ENCODE data around the gene ATP4A. TPM values are rescaled to one million over a fixed set of nuclear protein-coding genes. Genes with fewer than 3 reads are reported as not detected.

The ATP4A gene
- total and polyA plus RNA-seq, 8 donors = 9.8 to 890 (median 301) TPM

DNA sequence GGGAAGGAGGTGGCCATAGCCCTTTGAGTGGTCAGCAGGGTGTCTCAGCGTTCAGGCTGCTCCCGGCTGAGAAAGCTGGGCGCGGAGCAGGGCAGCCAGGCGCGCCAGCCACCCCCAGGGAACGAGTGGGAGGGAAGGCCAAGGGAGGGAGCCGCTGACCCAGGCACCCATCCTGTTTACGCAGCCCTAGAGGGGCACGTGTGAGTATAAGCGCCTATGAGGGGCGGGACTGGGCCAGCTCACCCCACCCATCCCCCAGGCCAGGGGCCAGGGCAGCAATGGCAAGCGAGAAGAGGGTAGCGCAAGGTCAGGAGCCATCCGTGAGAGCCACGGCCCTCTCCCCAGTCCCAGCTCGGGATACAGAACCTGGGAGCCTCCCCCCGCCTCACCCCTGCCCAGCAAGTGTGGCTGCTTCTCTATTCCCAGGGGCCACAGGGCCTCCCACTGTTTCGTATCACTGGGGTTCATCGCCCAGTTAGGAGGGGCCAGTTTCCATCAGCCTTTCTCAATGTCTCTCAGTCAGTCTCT, 49.1 kb downstream of the ATP4A start:
- WGBS, 5 donors = 23 to 36% (median 27%) methylated on average over 10 to 20 of the region's 20 CpGs
- no peak overlapping the region for H3K27ac ChIP-seq
- H3K27me3 ChIP-seq = peaks cover 0 to 55% (median 5%) of the 10 kb centered on the region in 3 donors
- H3K4me3 ChIP-seq = no peak overlapping the region
- DNase-seq = peak in 1 of 2 donors; percentile 53
- H3K9me3 ChIP-seq = no peaks in the 10 kb centered on the region
- no peaks in the 10 kb centered on the region for H3K36me3 ChIP-seq
- intact Hi-C loops (cut with DNase I; ENCODE audit: low total_unique reads) = no loop called here
- TF ChIP-seq EP300 (IDR thresholded peaks at IDR 0.05) (no peak), POLR2AphosphoS5 (IDR thresholded peaks at IDR 0.05) (no peak), POLR2A (IDR thresholded peaks at IDR 0.05) (no peak)
- TF ChIP-seq, protein P1, sequence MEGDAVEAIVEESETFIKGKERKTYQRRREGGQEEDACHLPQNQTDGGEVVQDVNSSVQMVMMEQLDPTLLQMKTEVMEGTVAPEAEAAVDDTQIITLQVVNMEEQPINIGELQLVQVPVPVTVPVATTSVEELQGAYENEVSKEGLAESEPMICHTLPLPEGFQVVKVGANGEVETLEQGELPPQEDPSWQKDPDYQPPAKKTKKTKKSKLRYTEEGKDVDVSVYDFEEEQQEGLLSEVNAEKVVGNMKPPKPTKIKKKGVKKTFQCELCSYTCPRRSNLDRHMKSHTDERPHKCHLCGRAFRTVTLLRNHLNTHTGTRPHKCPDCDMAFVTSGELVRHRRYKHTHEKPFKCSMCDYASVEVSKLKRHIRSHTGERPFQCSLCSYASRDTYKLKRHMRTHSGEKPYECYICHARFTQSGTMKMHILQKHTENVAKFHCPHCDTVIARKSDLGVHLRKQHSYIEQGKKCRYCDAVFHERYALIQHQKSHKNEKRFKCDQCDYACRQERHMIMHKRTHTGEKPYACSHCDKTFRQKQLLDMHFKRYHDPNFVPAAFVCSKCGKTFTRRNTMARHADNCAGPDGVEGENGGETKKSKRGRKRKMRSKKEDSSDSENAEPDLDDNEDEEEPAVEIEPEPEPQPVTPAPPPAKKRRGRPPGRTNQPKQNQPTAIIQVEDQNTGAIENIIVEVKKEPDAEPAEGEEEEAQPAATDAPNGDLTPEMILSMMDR (IDR thresholded peaks at IDR 0.05) = no peak
- peaks cover 0 to 14% (median 10%) of the 10 kb centered on the region in 4 donors for H3K4me1 ChIP-seq

DNA sequence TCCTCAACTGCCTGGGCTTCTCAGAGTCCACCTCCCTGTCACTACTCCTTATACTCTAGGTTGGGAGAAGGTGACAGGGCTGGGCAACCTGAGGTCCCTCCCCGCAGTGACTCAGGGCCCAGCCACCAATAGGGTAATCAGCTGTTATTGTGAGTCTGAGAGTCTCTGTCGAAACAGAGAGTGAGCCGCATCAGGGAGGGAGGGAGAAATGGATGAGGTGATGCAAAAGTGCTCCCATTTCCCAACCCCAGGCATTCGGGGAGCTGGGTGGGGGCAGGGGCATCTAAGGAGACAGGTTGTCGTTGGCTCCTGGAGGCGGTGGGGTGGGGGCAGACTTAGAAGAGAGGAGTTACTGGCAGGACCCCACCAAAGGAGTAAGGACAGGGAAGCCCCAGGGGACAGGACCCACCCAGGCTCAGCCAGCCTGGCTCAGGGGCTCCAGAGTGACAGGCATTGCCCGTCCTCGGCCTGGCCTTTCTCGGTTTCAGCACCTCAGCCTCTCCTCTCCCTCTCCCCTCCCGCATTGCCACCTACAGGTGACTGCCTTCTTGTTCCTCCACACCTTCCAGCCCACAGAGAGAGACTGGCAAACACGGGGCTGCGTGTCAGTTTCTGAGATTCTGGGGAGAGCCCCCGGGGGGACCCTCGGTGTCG, 49.7 kb downstream of the ATP4A start, which contains the start of gene DMKN:
Gene DMKN (minus strand): TSS at position 22 of the 654 bp plus-strand sequence. CDS start 174 bp downstream, outside the sequence.
- 22 to 37% (median 30%) methylated on average over 15 of the region's 15 CpGs for WGBS, 5 donors
- intact Hi-C loops (cut with DNase I; ENCODE audit: low total_unique reads) = no loop called here
- H3K36me3 ChIP-seq = no peaks in the 10 kb centered on the region
- TF ChIP-seq, protein P1 (IDR thresholded peaks at IDR 0.05) = no peak
- no peak for TF ChIP-seq POLR2AphosphoS5 (IDR thresholded peaks at IDR 0.05)
- no peak for TF ChIP-seq EP300 (IDR thresholded peaks at IDR 0.05)
- TF ChIP-seq POLR2A (IDR thresholded peaks at IDR 0.05) = no peak
- H3K27me3 ChIP-seq = peaks cover 0 to 58% (median 5%) of the 10 kb centered on the region in 3 donors
- H3K9me3 ChIP-seq = no peaks in the 10 kb centered on the region
- peak in 1 of 2 donors; percentile 58 for DNase-seq
- peaks cover 0 to 20% (median 10%) of the 10 kb centered on the region in 4 donors for H3K4me1 ChIP-seq
- H3K4me3 ChIP-seq = no peak within 1 kb of the TSS
- H3K27ac ChIP-seq = no peak within 1 kb of the TSS

DNA sequence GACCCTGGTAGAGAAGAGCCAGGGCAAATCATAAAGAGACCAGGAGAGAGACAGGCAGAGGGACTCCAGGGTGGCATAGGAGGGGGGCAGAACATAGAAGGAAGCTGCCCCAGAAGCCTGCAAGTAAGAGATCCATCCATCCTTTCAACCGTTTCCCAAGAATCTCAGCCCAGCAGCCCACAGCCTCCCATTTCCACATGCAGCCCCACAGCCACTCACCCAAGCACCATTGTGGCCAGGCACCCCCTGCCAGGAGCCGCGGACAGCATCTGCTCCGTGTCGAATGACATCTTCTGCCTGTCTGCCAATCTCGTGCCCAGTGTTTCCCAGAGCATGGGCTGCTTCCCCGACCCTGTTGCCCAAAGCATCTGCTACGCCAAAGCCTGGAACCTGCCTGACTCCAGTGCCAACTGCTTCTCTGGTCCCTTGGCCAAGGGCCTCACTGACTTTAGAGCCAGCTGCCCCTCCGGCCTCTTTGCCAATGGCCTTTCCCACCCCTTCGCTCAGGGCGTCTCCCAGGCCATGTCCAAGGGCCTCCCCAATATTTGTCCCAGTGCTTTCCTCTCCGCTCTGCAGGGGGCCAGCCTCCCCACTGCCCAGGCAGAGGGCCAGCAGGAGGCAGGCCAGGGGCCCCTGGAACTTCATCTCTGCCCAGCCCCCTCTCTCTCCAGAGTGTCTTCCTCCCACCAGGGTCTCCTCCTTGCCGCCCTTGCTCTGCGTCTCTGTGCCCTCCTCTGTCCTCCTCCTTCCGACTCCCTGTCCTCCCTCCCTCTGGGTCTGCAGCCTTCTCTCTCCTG, 50.4 kb downstream of the ATP4A start:
- DNase-seq = no peak
- Histone ChIP-seq H3K27me3 (peaks cover 0 to 65% (median 5%) of the 10 kb centered on the region in 3 donors), H3K36me3 (no peaks in the 10 kb centered on the region), H3K27ac (no peak overlapping the region), H3K4me3 (no peak overlapping the region), H3K4me1 (peaks cover 0 to 25% (median 10%) of the 10 kb centered on the region in 4 donors), H3K9me3 (no peaks in the 10 kb centered on the region)
- TF ChIP-seq EP300 (IDR thresholded peaks at IDR 0.05) (no peak), POLR2AphosphoS5 (IDR thresholded peaks at IDR 0.05) (no peak), POLR2A (IDR thresholded peaks at IDR 0.05) (no peak)
- TF ChIP-seq, protein P1 (IDR thresholded peaks at IDR 0.05) = no peak
- WGBS, 5 donors = 71 to 90% (median 84%) methylated on average over 15 of the region's 15 CpGs
- intact Hi-C loops (cut with DNase I; ENCODE audit: low total_unique reads) = no loop called here

DNA sequence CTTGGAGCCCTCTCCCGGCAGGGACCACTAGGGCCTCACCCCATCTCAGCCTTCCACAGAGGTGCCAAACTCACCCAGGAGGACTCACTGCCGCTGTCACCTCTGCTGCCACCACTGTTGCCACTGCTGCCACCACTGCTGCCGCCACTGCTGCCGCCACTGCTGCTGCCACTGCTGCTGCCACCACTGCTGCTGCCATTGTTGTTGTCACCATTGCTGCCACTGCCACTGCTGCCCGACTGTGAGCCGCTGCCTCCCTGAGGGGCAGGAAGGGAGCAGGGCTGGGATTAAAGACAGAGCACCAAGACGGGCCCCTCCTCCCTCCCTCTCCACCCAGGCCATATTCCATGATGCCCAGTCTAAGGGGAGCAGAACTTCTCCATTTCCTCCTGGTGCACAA, 52.1 kb downstream of the ATP4A start:
- Histone ChIP-seq H3K27ac (no peak overlapping the region), H3K4me1 (peaks cover 0 to 25% (median 10%) of the 10 kb centered on the region in 4 donors), H3K27me3 (peaks cover 0 to 70% (median 5%) of the 10 kb centered on the region in 3 donors), H3K36me3 (no peaks in the 10 kb centered on the region), H3K9me3 (no peaks in the 10 kb centered on the region), H3K4me3 (no peak overlapping the region)
- DNase-seq = no peak
- intact Hi-C loops (cut with DNase I; ENCODE audit: low total_unique reads) = no loop called here
- TF ChIP-seq, protein P1 (IDR thresholded peaks at IDR 0.05) = no peak
- TF ChIP-seq POLR2A (IDR thresholded peaks at IDR 0.05) (no peak), EP300 (IDR thresholded peaks at IDR 0.05) (no peak), POLR2AphosphoS5 (IDR thresholded peaks at IDR 0.05) (no peak)
- 73 to 86% (median 79%) methylated on average over 4 to 7 of the region's 7 CpGs for WGBS, 5 donors

All from stomach (tissue), 9 donors.